Measurements from ENCODE around the gene ARMC9. TPM values are rescaled to one million over a fixed set of nuclear protein-coding genes. Genes with fewer than 3 reads are reported as not detected.
A peak's percentile ranks its signal among the peaks of the same experiment; 100 is the strongest.

The ARMC9 gene
- total RNA-seq, 1 experiment from 2014 or later, result 23.4 TPM

- ChIA-PET POLR2A (ENCODE audit: unreplicated experiment) (no interaction called here), CTCF (no interaction called here)
- Histone ChIP-seq H3K9me2 (replicated peaks; ENCODE audit: low read length) (no peaks in the 10 kb centered on the region), H3K27ac (ENCODE audit: low read length) (no peak overlapping the region), H3K4me1 (ENCODE audit: insufficient read depth, low read length) (peaks cover 14% of the 10 kb centered on the region), H3K4me3 (ENCODE audit: low read length) (no peak overlapping the region), H3K27me3 (ENCODE audit: low read length) (no peaks in the 10 kb centered on the region), H3K9ac (ENCODE audit: low read length) (no peak overlapping the region), H3K9me3 (ENCODE audit: low read length) (no peaks in the 10 kb centered on the region), H4K20me1 (ENCODE audit: low read length) (no peaks in the 10 kb centered on the region), H2AFZ (ENCODE audit: low read length) (no peak overlapping the region), H3K36me3 (ENCODE audit: low read depth, low read length) (no peaks in the 10 kb centered on the region), H3K79me2 (ENCODE audit: low read length) (no peaks in the 10 kb centered on the region), H3K4me2 (ENCODE audit: low read length) (no peak overlapping the region), H3F3A (ENCODE audit: low read length, unreplicated experiment) (no peaks in the 10 kb centered on the region)
- DNase-seq (no peak), ATAC-seq (no peak)
- no TSS peak for BruUV-seq (replicated peaks)
- intact Hi-C loops (cut with micrococcal nuclease), result no loop called here
- no peak for TF ChIP-seq EZH2phosphoT487 (IDR thresholded peaks at IDR 0.05; ENCODE audit: borderline replicate concordance, low read length)
- TF ChIP-seq, protein P1, sequence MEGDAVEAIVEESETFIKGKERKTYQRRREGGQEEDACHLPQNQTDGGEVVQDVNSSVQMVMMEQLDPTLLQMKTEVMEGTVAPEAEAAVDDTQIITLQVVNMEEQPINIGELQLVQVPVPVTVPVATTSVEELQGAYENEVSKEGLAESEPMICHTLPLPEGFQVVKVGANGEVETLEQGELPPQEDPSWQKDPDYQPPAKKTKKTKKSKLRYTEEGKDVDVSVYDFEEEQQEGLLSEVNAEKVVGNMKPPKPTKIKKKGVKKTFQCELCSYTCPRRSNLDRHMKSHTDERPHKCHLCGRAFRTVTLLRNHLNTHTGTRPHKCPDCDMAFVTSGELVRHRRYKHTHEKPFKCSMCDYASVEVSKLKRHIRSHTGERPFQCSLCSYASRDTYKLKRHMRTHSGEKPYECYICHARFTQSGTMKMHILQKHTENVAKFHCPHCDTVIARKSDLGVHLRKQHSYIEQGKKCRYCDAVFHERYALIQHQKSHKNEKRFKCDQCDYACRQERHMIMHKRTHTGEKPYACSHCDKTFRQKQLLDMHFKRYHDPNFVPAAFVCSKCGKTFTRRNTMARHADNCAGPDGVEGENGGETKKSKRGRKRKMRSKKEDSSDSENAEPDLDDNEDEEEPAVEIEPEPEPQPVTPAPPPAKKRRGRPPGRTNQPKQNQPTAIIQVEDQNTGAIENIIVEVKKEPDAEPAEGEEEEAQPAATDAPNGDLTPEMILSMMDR (conservative IDR thresholded peaks at IDR 0.05; ENCODE audit: low read depth, low read length), result no peak
- TF ChIP-seq EZH2 (IDR thresholded peaks at IDR 0.05; ENCODE audit: low read length, unreplicated experiment), result no peak
These were observed 131.9 kb downstream of the ARMC9 start for GRCh38 chr2:231330311-231330710.

GRCh38 chr2:231331533-231331932, 133.1 kb downstream of the ARMC9 start:
- Histone ChIP-seq H3K4me2 (ENCODE audit: low read length) (no peak overlapping the region), H3K79me2 (ENCODE audit: low read length) (no peaks in the 10 kb centered on the region), H3K27ac (ENCODE audit: low read length) (no peak overlapping the region), H2AFZ (ENCODE audit: low read length) (no peak overlapping the region), H3K4me1 (ENCODE audit: insufficient read depth, low read length) (peaks cover 14% of the 10 kb centered on the region), H3K27me3 (ENCODE audit: low read length) (no peaks in the 10 kb centered on the region), H3K9ac (ENCODE audit: low read length) (no peak overlapping the region), H3K9me2 (replicated peaks; ENCODE audit: low read length) (no peaks in the 10 kb centered on the region), H3F3A (ENCODE audit: low read length, unreplicated experiment) (no peaks in the 10 kb centered on the region), H3K4me3 (ENCODE audit: low read length) (no peak overlapping the region), H4K20me1 (ENCODE audit: low read length) (no peaks in the 10 kb centered on the region), H3K9me3 (ENCODE audit: low read length) (no peaks in the 10 kb centered on the region), H3K36me3 (ENCODE audit: low read depth, low read length) (no peaks in the 10 kb centered on the region)
- ATAC-seq, result no peak
- BruUV-seq (replicated peaks), result no TSS peak
- no peak for DNase-seq
- no peak for TF ChIP-seq EZH2phosphoT487 (IDR thresholded peaks at IDR 0.05; ENCODE audit: borderline replicate concordance, low read length)
- no peak for TF ChIP-seq EZH2 (IDR thresholded peaks at IDR 0.05; ENCODE audit: low read length, unreplicated experiment)
- TF ChIP-seq, protein P1 (conservative IDR thresholded peaks at IDR 0.05; ENCODE audit: low read depth, low read length), result no peak
- intact Hi-C loops (cut with micrococcal nuclease), result no loop called here
- POLR2A ChIA-PET (ENCODE audit: unreplicated experiment), result no interaction called here
- CTCF ChIA-PET, result no interaction called here

DNA sequence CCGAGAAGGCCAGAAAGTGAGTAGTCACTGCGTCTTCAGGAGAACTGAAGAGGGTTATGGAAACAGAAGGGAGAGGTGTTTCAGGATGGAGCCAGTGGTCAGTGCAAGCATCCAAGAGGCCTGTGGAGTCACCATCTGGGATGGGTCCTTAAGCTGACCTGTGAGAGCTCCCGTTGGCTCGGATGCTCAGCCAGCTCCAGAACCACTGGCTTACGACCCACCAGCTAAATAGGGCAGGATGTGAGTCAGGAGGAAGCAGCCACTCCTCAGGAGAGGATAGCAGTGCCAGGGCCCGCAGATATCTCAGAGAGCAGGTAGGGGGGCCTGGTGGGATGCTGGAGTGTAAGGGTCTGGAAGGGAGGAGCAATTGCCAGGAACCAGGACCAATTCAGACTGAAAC, 134.0 kb downstream of the ARMC9 start:
- Histone ChIP-seq H3K27ac (ENCODE audit: low read length) (no peak overlapping the region), H3K36me3 (ENCODE audit: low read depth, low read length) (no peaks in the 10 kb centered on the region), H3F3A (ENCODE audit: low read length, unreplicated experiment) (no peaks in the 10 kb centered on the region), H3K4me1 (ENCODE audit: insufficient read depth, low read length) (peaks cover 14% of the 10 kb centered on the region), H4K20me1 (ENCODE audit: low read length) (no peaks in the 10 kb centered on the region), H3K4me3 (ENCODE audit: low read length) (no peak overlapping the region), H3K27me3 (ENCODE audit: low read length) (no peaks in the 10 kb centered on the region), H3K4me2 (ENCODE audit: low read length) (0 out of 2 replicates have a peak overlapping the region, but pooled peaks have one; percentile 2), H3K9me3 (ENCODE audit: low read length) (no peaks in the 10 kb centered on the region), H3K9me2 (replicated peaks; ENCODE audit: low read length) (no peaks in the 10 kb centered on the region), H3K9ac (ENCODE audit: low read length) (no peak overlapping the region; the same call in 1 of the 2 replicates), H2AFZ (ENCODE audit: low read length) (no peak overlapping the region), H3K79me2 (ENCODE audit: low read length) (no peaks in the 10 kb centered on the region)
- CTCF ChIA-PET, result no interaction called here
- DNase-seq (peak; percentile 27), ATAC-seq (peak; percentile 86)
- no TSS peak for BruUV-seq (replicated peaks)
- TF ChIP-seq, protein P1 (conservative IDR thresholded peaks at IDR 0.05; ENCODE audit: low read depth, low read length), result no peak
- TF ChIP-seq EZH2 (IDR thresholded peaks at IDR 0.05; ENCODE audit: low read length, unreplicated experiment) (no peak), EZH2phosphoT487 (IDR thresholded peaks at IDR 0.05; ENCODE audit: borderline replicate concordance, low read length) (no peak)
- intact Hi-C loops (cut with micrococcal nuclease), result no loop called here
- POLR2A ChIA-PET (ENCODE audit: unreplicated experiment), result interaction anchor here (0.6 kb wide), 1 partner anchor 8 kb away, joined by 3 read pairs; no protein-coding TSS in a partner anchor

All from PC-3 (cell line).